Stomach smooth muscle (tissue), 2 donors: ENCODE results near the gene PTGER3.
"Not testable (repeated sequence)": the region's sequence is repeated elsewhere in the genome, so short reads cannot be mapped to it uniquely, and the experiment has no call there.

Source experiments
- H3K27ac ChIP-seq: one replicate; pipeline ENCODE4 v1.7.0; 2013; ENCODE audit warnings: mild to moderate bottlenecking, low read length, inconsistent platforms
- H3K27me3 ChIP-seq, 2 donors: one replicate each; pipeline ENCODE4 v1.7.0; 2013; ENCODE audit warnings: low read length in 2 of 2; ENCODE audit not compliant: insufficient read depth in 2 of 2, control insufficient read depth in 1 of 2
- H3K36me3 ChIP-seq, 2 donors: one replicate each; pipeline ENCODE4 v1.7.0; 2013; ENCODE audit warnings: low read length in 2 of 2; ENCODE audit not compliant: control insufficient read depth in 2 of 2, insufficient read depth in 2 of 2
- H3K4me1 ChIP-seq: one replicate; pipeline ENCODE4 v1.7.0; 2013; ENCODE audit warnings: low read length; ENCODE audit not compliant: control insufficient read depth, insufficient read depth
- H3K4me3 ChIP-seq, 2 donors: one replicate each; pipeline ENCODE4 v1.7.0; 2013; ENCODE audit warnings: low read length in 2 of 2
- H3K9ac ChIP-seq, 2 donors: one replicate each; pipeline ENCODE4 v1.7.0; 2013; ENCODE audit warnings: low read length in 2 of 2, mild to moderate bottlenecking in 1 of 2
- H3K9me3 ChIP-seq, 2 donors: one replicate each; pipeline ENCODE4 v1.7.0; 2013; ENCODE audit warnings: low read length in 2 of 2; ENCODE audit not compliant: control insufficient read depth in 2 of 2
- donor health status: healthy.
- donor health status: Pancreatic carcinoma.

PTGER3 gene

GRCh38 chr1:70948396-70949017 is 99.1 kb downstream of the PTGER3 start:
- Histone ChIP-seq H3K27me3 (no peaks in the 10 kb centered on the region), H3K36me3 (no peaks in the 10 kb centered on the region), H3K4me3 (no peak overlapping the region), H3K27ac (no peak overlapping the region), H3K4me1 (no peaks in the 10 kb centered on the region), H3K9ac (no peak overlapping the region), H3K9me3 (no peaks in the 10 kb centered on the region)

DNA sequence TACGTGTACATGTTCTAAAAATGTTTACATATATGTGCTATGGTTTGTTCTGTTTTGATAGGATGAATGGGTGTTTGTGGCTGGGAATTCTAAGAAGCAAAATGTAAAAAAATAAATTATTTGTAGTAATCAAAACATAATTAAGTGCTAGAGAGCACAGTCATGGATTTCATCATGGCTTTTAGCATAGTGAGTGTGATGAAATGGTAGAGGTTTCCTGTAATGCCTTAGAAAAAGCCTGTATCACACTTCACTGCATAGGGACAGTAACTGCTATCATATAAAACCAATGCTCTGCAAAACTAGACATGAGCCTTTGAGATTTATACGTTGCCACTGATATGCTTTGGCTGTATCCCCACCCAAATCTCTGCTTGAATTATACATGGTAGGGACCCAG is 99.8 kb downstream of the PTGER3 start:
- no peak overlapping the region for H3K4me3 ChIP-seq
- H3K27me3 ChIP-seq, result no peaks in the 10 kb centered on the region
- no peaks in the 10 kb centered on the region for H3K9me3 ChIP-seq
- no peak overlapping the region for H3K9ac ChIP-seq
- no peaks in the 10 kb centered on the region for H3K4me1 ChIP-seq
- H3K27ac ChIP-seq, result no peak overlapping the region
- H3K36me3 ChIP-seq, result no peaks in the 10 kb centered on the region

DNA sequence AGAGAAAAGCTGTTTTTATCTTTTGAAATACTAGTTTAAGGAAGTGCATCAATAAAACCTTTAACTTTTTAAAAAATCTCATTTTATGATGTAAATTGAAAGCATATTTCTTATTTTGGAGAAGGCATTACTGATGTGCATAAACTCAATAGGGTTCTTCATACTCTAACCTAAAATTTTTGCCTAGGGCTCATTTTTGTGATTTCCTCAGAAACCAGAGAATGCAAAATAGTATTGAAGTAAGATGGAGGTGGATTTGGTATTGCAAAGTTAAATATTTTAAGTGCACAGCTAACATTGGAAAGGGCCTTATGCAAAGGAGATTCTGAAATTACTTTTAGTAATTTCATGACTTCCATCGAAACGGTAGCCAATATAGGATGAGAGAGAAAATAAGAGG is 101.9 kb downstream of the PTGER3 start:
- Histone ChIP-seq H3K4me3 (no peak overlapping the region), H3K4me1 (no peaks in the 10 kb centered on the region), H3K36me3 (no peaks in the 10 kb centered on the region), H3K27me3 (no peaks in the 10 kb centered on the region), H3K9me3 (no peaks in the 10 kb centered on the region), H3K9ac (no peak overlapping the region), H3K27ac (no peak overlapping the region)

DNA sequence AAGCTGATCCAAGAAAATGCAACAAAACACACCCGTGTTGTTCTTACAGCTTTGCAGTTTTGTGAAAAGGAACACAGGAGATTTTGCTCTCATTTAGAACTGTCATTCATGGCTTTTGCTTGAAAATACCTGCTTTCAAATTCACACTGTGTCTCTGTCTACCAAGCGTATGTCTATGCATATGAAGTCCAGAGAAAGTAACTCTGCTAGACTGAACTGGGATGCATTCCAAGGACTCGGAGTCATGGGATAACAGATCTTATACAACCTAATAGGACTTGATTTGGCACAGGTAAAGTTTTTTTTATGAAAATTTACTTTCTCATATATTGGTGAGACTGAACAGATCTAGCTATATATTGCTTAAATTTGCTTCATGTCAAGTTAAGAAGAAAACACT is 102.4 kb downstream of the PTGER3 start:
- Histone ChIP-seq H3K36me3 (no peaks in the 10 kb centered on the region), H3K4me1 (no peaks in the 10 kb centered on the region)

GRCh38 chr1:70941563-70941962 is 106.1 kb downstream of the PTGER3 start:
- Histone ChIP-seq H3K27me3 (no peaks in the 10 kb centered on the region), H3K9ac (no peak overlapping the region), H3K4me3 (no peak overlapping the region), H3K27ac (no peak overlapping the region), H3K4me1 (no peaks in the 10 kb centered on the region), H3K9me3 (no peaks in the 10 kb centered on the region), H3K36me3 (no peaks in the 10 kb centered on the region)

More for the DNA sequence above, 102.4 kb downstream of the PTGER3 start:
- H3K27me3 ChIP-seq, result no peaks in the 10 kb centered on the region
- H3K9me3 ChIP-seq, result no peaks in the 10 kb centered on the region
- H3K27ac ChIP-seq, result no peak overlapping the region
- H3K9ac ChIP-seq, result no peak overlapping the region
- no peak overlapping the region for H3K4me3 ChIP-seq

- not testable (repeated sequence) for H3K27ac ChIP-seq, H3K9me3 ChIP-seq, H3K4me3 ChIP-seq, H3K4me1 ChIP-seq, H3K9ac ChIP-seq, H3K36me3 ChIP-seq, H3K27me3 ChIP-seq
Observed at GRCh38 chr1:70940398-70940797, 107.2 kb downstream of the PTGER3 start.

DNA sequence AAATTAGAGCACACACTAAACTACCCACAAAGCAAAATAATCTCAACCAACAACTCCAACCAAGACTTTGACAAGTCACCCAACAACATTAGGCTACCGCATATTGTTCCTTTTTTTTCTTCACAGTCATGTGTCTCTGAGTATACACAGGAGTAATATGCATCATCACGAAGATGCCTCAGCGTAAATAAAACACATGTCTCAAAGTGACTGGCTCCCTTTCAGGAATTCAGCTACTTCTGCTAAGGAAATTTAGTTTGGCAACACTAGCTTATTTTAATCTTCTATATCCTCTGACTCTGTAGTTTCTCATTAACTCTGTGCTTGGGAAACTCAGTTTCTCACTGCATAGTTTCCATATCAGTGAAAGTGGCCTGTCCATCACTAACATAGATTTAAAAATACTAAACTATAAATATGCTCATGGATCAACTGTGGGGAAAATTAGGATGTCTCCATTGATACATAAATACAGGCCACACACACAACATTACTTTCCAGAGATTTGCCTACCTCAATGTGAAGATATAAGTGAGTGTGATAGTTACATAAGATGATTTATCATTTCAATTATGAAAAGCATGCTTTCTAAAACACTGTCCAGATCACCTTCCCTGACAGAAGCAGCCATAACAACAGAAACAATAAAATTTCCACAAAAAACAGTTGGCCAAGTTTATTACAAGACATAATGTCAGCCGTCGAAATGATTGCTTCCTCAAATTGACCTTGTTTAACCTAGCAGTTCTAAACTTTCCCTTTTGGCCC is 113.2 kb downstream of the PTGER3 start:
- H3K9me3 ChIP-seq, result no peaks in the 10 kb centered on the region
- no peak overlapping the region for H3K4me3 ChIP-seq
- no peaks in the 10 kb centered on the region for H3K36me3 ChIP-seq
- no peaks in the 10 kb centered on the region for H3K27me3 ChIP-seq
- no peak overlapping the region for H3K27ac ChIP-seq
- H3K9ac ChIP-seq, result no peak overlapping the region
- H3K4me1 ChIP-seq, result no peaks in the 10 kb centered on the region

- H3K4me1 ChIP-seq, result no peaks in the 10 kb centered on the region
Observed at GRCh38 chr1:70930062-70930461, 117.6 kb downstream of the PTGER3 start.

DNA sequence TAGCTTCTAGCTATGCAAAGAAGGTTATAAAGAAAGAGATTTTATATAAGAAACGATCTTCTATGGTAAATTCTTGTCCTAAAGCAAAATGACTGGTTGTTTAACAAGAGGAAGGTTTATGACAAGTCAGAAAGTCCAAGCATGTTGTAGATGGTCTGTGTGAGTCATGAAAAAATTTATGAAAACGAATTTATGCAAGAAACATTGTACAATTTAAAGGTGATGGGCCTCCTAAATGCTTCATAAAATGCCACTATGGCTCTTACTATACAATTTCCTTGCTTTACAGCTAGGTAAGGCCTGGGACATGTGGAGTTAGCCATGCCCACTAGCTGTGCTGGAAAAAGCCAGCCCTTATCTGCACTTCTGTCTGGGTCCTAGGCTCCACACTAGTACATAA is 125.4 kb downstream of the PTGER3 start:
- no peaks in the 10 kb centered on the region for H3K27me3 ChIP-seq
- H3K9ac ChIP-seq, result no peak overlapping the region

More at GRCh38 chr1:70930062-70930461, 117.6 kb downstream of the PTGER3 start:
- Histone ChIP-seq H3K9ac (no peak overlapping the region), H3K36me3 (no peaks in the 10 kb centered on the region), H3K4me3 (no peak overlapping the region), H3K27ac (no peak overlapping the region), H3K9me3 (no peaks in the 10 kb centered on the region), H3K27me3 (no peaks in the 10 kb centered on the region)

More for the DNA sequence above, 125.4 kb downstream of the PTGER3 start:
- H3K9me3 ChIP-seq, result no peaks in the 10 kb centered on the region
- no peaks in the 10 kb centered on the region for H3K4me1 ChIP-seq
- H3K4me3 ChIP-seq, result no peak overlapping the region
- no peaks in the 10 kb centered on the region for H3K36me3 ChIP-seq
- no peak overlapping the region for H3K27ac ChIP-seq
